PC-3 (cell line): Measurements from ENCODE around the gene MCCC1. TPM values are rescaled to one million over a fixed set of nuclear protein-coding genes. Genes with fewer than 3 reads are reported as not detected.
A peak's percentile ranks its signal among the peaks of the same experiment; 100 is the strongest.

Experiments used
- ATAC-seq: fragments of 200-7000 bp; cut with Tn5 transposase; 2 replicates; pipeline ENCODE4 v1.9.1; 2020; ENCODE audit warnings: mild to moderate bottlenecking, moderate library complexity
- BruUV-seq: library from RNA; stranded (reverse); fragments of 400-500 nt; replicated peaks from 2 replicates; lab custom pipeline; 2021; lab: Mats Ljungman, UMichigan
- CTCF ChIA-PET: fragments of 300-600 bp; sonication (Branson Sonifier 250); formaldehyde crosslinking; loops from one replicate; lab custom pipeline; 2022; ENCODE audit warnings: antibody characterized with exemption; lab: Charles Lee
- POLR2A ChIA-PET: fragments of 300-600 bp; sonication (Branson Sonifier 250); formaldehyde crosslinking; loops from one replicate; lab custom pipeline; 2022; ENCODE audit warnings: antibody characterized with exemption; ENCODE audit not compliant: unreplicated experiment; lab: Charles Lee
- DNase-seq: peaks from one replicate; pipeline ENCODE4 v3.0.0-alpha.2; 2015
- H2AFZ ChIP-seq: fragments of 300-600 bp; sonication (generic); 2 replicates; pipeline ENCODE4 v1.6.0; 2016; ENCODE audit warnings: antibody characterized with exemption, low read length
- H3F3A ChIP-seq: fragments of 300-600 bp; sonication (generic); one replicate; pipeline ENCODE4 v1.6.0; 2017; ENCODE audit warnings: antibody characterized with exemption, low read length, control low read depth, mild to moderate bottlenecking; ENCODE audit not compliant: unreplicated experiment
- H3K27ac ChIP-seq: fragments of 300-600 bp; sonication (generic); 2 replicates; pipeline ENCODE4 v1.5.1; 2016; ENCODE audit warnings: mild to moderate bottlenecking, low read length
- H3K27me3 ChIP-seq: fragments of 300-600 bp; sonication (generic); 2 replicates; pipeline ENCODE4 v1.6.1; 2016; ENCODE audit warnings: low read length, mixed read lengths
- H3K36me3 ChIP-seq: fragments of 300-600 bp; sonication (generic); 2 replicates; pipeline ENCODE4 v1.6.1; 2016; ENCODE audit warnings: low read depth, mixed run types, low read length, mixed read lengths
- H3K4me1 ChIP-seq: fragments of 300-600 bp; sonication (generic); 2 replicates; pipeline ENCODE4 v1.5.1; 2016; ENCODE audit warnings: low read length; ENCODE audit not compliant: insufficient read depth
- H3K4me2 ChIP-seq: fragments of 300-600 bp; sonication (generic); 2 replicates; pipeline ENCODE4 v1.6.0; 2016; ENCODE audit warnings: low read length
- H3K4me3 ChIP-seq: fragments of 300-600 bp; sonication (generic); 2 replicates; pipeline ENCODE4 v1.5.1; 2016; ENCODE audit warnings: mild to moderate bottlenecking, low read length, mixed read lengths
- H3K79me2 ChIP-seq: fragments of 300-600 bp; sonication (generic); 2 replicates; pipeline ENCODE4 v1.6.1; 2017; ENCODE audit warnings: low read length, mixed read lengths
- H3K9ac ChIP-seq: fragments of 300-600 bp; sonication (generic); 2 replicates; pipeline ENCODE4 v1.6.0; 2016; ENCODE audit warnings: mild to moderate bottlenecking, low read length
- H3K9me2 ChIP-seq: fragments of 300-600 bp; sonication (generic); replicated peaks from 2 replicates; pipeline ENCODE4 v1.6.1; 2016; ENCODE audit warnings: mixed run types, low read length, mixed read lengths
- H3K9me3 ChIP-seq: fragments of 300-600 bp; sonication (generic); 2 replicates; pipeline ENCODE4 v1.6.1; 2016; ENCODE audit warnings: low read length, mixed read lengths
- H4K20me1 ChIP-seq: fragments of 300-600 bp; sonication (generic); 2 replicates; pipeline ENCODE4 v1.6.1; 2016; ENCODE audit warnings: low read length, mixed read lengths
- EZH2 ChIP-seq: fragments of 300-600 bp; sonication (generic); IDR thresholded peaks from one replicate; pipeline ENCODE4 v1.6.1; 2017; ENCODE audit warnings: antibody characterized with exemption, mild to moderate bottlenecking, low read length; ENCODE audit not compliant: unreplicated experiment
- EZH2phosphoT487 ChIP-seq: fragments of 300-600 bp; sonication (generic); IDR thresholded peaks from 2 replicates; pipeline ENCODE4 v1.6.1; 2018; ENCODE audit warnings: mild to moderate bottlenecking, antibody characterized with exemption, low read length, borderline replicate concordance
- intact Hi-C: fragments of 100-400 bp; cut with micrococcal nuclease; formaldehyde crosslinking; loops from 2 replicates; pipeline ENCODE4 v1.9.0; 2023
- total RNA-seq: library from RNA; depleted of rRNA; stranded (reverse); fragments of >200 nt; gene quantifications from 2 replicates; pipeline ENCODE4 v1.2.3, GENCODE V29; 2014
- TF ChIP-seq, protein P1 (sequence below): fragments of 300-600 bp; sonication (generic); conservative IDR thresholded peaks from 2 replicates; pipeline ENCODE4 v1.5.1; 2017; ENCODE audit warnings: antibody characterized with exemption, low read depth, mild to moderate bottlenecking, low read length

MCCC1 gene
- total RNA-seq, 1 experiment from 2014 or later: 18.5 TPM

DNA sequence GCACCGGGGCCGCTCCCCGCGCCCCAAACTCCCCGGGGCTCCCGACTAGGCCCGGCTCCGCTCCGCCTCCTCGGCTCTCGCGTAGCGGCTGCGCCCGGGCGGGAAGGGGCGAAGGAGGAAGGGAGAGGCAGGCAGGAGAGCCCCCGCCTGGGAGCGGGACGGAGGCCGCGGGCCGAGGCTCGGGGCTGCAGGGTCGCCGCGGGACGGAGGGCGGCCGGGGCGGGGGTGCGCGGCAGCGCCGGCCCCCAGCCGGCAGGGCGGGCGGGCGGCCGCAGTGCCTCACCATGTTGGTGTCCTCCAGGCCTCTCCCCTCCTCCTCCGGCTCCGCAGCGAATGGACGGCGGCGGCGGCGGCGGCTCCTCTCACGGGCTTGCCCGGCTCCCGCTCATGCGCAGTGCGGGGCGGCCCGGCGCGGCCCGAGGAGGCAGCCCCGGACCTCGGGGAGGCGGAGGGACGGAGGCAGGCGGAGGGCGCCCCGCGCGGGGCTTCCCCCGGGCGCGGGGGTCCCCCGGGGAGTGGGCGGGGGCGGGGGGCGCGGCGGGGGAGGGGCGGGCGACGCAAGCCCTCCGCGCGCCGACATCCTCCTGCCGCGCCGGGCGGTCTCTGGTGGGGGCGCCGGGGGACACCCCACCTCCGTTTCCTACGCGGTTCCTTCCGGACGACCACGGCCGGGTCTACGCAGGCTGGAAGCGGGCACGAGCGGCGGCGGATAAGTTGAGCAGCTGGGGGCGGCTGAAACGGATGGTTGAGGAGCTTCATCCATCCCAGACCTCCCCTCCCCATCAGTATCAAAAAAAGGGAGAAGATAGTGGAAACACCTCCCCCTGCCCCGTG, 118.9 kb downstream of the MCCC1 start, which contains the start of gene DCUN1D1:
TSS of gene DCUN1D1 (minus strand) at position 335 of the 834 bp plus-strand sequence. CDS start at position 286, 49 bp downstream.
- peak within 1 kb of the TSS; percentile 91 for H3K4me2 ChIP-seq
- peak; percentile 89 for ATAC-seq
- no peaks in the 10 kb centered on the region for H3K9me2 ChIP-seq
- no peaks in the 10 kb centered on the region for H3K9me3 ChIP-seq
- H3K36me3 ChIP-seq: no peaks in the 10 kb centered on the region
- TF ChIP-seq, protein P1, sequence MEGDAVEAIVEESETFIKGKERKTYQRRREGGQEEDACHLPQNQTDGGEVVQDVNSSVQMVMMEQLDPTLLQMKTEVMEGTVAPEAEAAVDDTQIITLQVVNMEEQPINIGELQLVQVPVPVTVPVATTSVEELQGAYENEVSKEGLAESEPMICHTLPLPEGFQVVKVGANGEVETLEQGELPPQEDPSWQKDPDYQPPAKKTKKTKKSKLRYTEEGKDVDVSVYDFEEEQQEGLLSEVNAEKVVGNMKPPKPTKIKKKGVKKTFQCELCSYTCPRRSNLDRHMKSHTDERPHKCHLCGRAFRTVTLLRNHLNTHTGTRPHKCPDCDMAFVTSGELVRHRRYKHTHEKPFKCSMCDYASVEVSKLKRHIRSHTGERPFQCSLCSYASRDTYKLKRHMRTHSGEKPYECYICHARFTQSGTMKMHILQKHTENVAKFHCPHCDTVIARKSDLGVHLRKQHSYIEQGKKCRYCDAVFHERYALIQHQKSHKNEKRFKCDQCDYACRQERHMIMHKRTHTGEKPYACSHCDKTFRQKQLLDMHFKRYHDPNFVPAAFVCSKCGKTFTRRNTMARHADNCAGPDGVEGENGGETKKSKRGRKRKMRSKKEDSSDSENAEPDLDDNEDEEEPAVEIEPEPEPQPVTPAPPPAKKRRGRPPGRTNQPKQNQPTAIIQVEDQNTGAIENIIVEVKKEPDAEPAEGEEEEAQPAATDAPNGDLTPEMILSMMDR: no peak
- no peak for TF ChIP-seq EZH2phosphoT487
- no peak for TF ChIP-seq EZH2
- no TSS peak for BruUV-seq
- peaks cover 16% of the 10 kb centered on the region; the same call in 1 of the 2 replicates for H4K20me1 ChIP-seq
- no peak within 1 kb of the TSS for H3K27ac ChIP-seq
- ChIA-PET CTCF (no interaction called here), POLR2A (no interaction called here)
- peak within 1 kb of the TSS; percentile 83 for H3K4me3 ChIP-seq
- peaks cover 14% of the 10 kb centered on the region for H3K4me1 ChIP-seq
- peaks cover 45% of the 10 kb centered on the region for H3K79me2 ChIP-seq
- H3F3A ChIP-seq: no peaks in the 10 kb centered on the region
- H3K9ac ChIP-seq: peak within 1 kb of the TSS; percentile 68
- peak within 1 kb of the TSS; percentile 89 for H2AFZ ChIP-seq
- intact Hi-C loops: no loop called here
- H3K27me3 ChIP-seq: no peaks in the 10 kb centered on the region
- peak; percentile 83 for DNase-seq

DNA sequence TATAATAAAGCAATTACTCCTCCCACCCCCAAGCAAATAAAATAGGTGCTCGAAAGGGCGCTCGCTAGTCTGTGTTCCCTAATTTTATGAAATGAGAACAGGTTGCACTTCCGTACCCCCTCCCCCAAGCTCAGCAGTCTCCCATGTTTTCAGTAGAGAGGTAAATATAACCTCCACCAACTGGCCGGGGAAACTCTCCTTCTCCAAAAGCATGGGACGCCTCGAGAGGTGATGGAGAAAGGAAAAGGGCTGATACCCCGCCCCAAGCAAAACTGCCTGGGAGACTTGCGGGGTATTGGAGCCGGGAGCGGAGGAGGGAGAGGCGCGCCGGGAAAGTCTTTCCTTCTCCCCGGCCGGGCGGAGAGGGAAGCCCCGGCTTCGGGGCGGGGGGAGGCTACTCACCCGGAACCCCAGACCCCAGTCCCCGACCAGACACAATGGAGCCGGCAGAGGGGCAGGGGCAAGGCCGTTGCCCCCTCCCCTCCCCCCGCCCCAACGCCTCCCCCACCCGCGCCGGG, 119.6 kb downstream of the MCCC1 start:
- peaks cover 16% of the 10 kb centered on the region; the same call in 1 of the 2 replicates for H4K20me1 ChIP-seq
- CTCF ChIA-PET: no interaction called here
- no peaks in the 10 kb centered on the region for H3K27me3 ChIP-seq
- ATAC-seq: peak; percentile 31
- peak overlapping the region; percentile 68 for H3K9ac ChIP-seq
- H3K9me3 ChIP-seq: no peaks in the 10 kb centered on the region
- peak overlapping the region; percentile 81 for H3K4me2 ChIP-seq
- H2AFZ ChIP-seq: peak overlapping the region; percentile 21; the same call in 1 of the 2 replicates
- H3K27ac ChIP-seq: no peak overlapping the region
- POLR2A ChIA-PET: interaction anchor here (0.5 kb wide), 1 partner anchor 265 kb away, joined by 3 read pairs; no protein-coding TSS in a partner anchor
- no peaks in the 10 kb centered on the region for H3K36me3 ChIP-seq
- BruUV-seq: no TSS peak
- intact Hi-C loops: loop anchor here (2.0 kb wide), 1 partner anchor 71 kb away; no protein-coding TSS in a partner anchor
- H3K79me2 ChIP-seq: peaks cover 52% of the 10 kb centered on the region
- peak; percentile 37 for DNase-seq
- TF ChIP-seq, protein P1: no peak
- no peak for TF ChIP-seq EZH2
- no peak for TF ChIP-seq EZH2phosphoT487
- H3K9me2 ChIP-seq: no peaks in the 10 kb centered on the region
- H3K4me3 ChIP-seq: peak overlapping the region; percentile 83
- H3K4me1 ChIP-seq: peaks cover 14% of the 10 kb centered on the region
- no peaks in the 10 kb centered on the region for H3F3A ChIP-seq
